Bronchial epithelial cell (primary cell): ENCODE measurements around the gene ADORA1. TPM values are rescaled to one million over a fixed set of nuclear protein-coding genes. Genes with fewer than 3 reads are reported as not detected.

Source experiments
- DNase-seq: peaks from one replicate; pipeline ENCODE4 v3.0.0-alpha.2; 2010; ENCODE audit warnings: low read depth
- FAIRE-seq: peaks from 2 replicates; lab custom pipeline; 2011; peaks lifted over from hg19 to GRCh38; lab: Jason Lieb, UNC
- H3K27me3 ChIP-seq: 2 replicates; pipeline ENCODE4 v1.5.1; 2011; ENCODE audit warnings: low read length; ENCODE audit not compliant: control insufficient read depth, insufficient read depth
- H3K36me3 ChIP-seq: 2 replicates; pipeline ENCODE4 v1.5.1; 2011; ENCODE audit warnings: low read length; ENCODE audit not compliant: control insufficient read depth, insufficient read depth
- H3K4me3 ChIP-seq: 2 replicates; pipeline ENCODE4 v1.5.1; 2011; ENCODE audit warnings: mild to moderate bottlenecking, low read depth, low read length, control low read depth
- total RNA-seq: library from RNA; depleted of rRNA; stranded (reverse); fragments of >200 nt; gene quantifications from 2 replicates; pipeline ENCODE4 v1.2.1, GENCODE V29; 2014
- TF ChIP-seq, protein P1 (sequence below): IDR thresholded peaks from 2 replicates; pipeline ENCODE4 v1.5.1; 2011; ENCODE audit warnings: mild to moderate bottlenecking, moderate library complexity, low read length, control low read depth, inconsistent platforms; ENCODE audit not compliant: insufficient read depth, severe bottlenecking

ADORA1 gene
- total RNA-seq, 1 donor from 2014 or later: under 0.01 TPM

GRCh38 chr1:203168256-203168786, 40.8 kb downstream of the ADORA1 start:
- Histone ChIP-seq H3K36me3 (no peaks in the 10 kb centered on the region), H3K27me3 (peaks cover 9% of the 10 kb centered on the region), H3K4me3 (no peak overlapping the region)
- peak; percentile 80 for FAIRE-seq
- TF ChIP-seq, protein P1, sequence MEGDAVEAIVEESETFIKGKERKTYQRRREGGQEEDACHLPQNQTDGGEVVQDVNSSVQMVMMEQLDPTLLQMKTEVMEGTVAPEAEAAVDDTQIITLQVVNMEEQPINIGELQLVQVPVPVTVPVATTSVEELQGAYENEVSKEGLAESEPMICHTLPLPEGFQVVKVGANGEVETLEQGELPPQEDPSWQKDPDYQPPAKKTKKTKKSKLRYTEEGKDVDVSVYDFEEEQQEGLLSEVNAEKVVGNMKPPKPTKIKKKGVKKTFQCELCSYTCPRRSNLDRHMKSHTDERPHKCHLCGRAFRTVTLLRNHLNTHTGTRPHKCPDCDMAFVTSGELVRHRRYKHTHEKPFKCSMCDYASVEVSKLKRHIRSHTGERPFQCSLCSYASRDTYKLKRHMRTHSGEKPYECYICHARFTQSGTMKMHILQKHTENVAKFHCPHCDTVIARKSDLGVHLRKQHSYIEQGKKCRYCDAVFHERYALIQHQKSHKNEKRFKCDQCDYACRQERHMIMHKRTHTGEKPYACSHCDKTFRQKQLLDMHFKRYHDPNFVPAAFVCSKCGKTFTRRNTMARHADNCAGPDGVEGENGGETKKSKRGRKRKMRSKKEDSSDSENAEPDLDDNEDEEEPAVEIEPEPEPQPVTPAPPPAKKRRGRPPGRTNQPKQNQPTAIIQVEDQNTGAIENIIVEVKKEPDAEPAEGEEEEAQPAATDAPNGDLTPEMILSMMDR: no peak
- no peak for DNase-seq

DNA sequence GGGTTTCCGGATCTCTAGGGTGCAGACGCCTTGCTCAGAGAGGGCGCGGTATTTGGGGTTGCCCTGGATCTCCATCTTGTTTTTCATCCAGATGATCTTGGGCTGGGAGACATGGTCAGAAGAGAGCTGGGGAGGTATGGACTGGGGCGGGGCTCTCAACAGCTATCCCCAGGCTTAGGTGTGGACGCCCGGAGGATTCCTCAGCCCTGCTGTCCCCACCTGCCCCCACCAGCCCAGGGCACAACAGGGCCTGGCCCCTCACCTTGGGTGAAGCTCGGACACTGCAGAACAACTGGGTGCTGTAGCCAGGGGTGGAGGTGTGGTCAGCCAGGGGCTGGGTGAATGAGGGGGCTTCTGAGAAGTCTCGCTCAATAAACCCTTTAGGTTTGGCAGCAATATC, 41.5 kb downstream of the ADORA1 start:
- Histone ChIP-seq H3K36me3 (no peaks in the 10 kb centered on the region), H3K4me3 (no peak overlapping the region), H3K27me3 (peaks cover 7% of the 10 kb centered on the region)
- DNase-seq: no peak
- FAIRE-seq: no peak
- TF ChIP-seq, protein P1: no peak

- H3K27me3 ChIP-seq: peaks cover 5% of the 10 kb centered on the region
- no peaks in the 10 kb centered on the region for H3K36me3 ChIP-seq
- peak; percentile 87 for FAIRE-seq
- no peak for DNase-seq
- H3K4me3 ChIP-seq: no peak overlapping the region
- TF ChIP-seq, protein P1: no peak
Measured at GRCh38 chr1:203169770-203170520, 42.4 kb downstream of the ADORA1 start.

GRCh38 chr1:203170625-203171330, 43.3 kb downstream of the ADORA1 start:
- DNase-seq (peak; percentile 45), FAIRE-seq (no peak)
- Histone ChIP-seq H3K36me3 (no peaks in the 10 kb centered on the region), H3K27me3 (peaks cover 5% of the 10 kb centered on the region), H3K4me3 (no peak overlapping the region)
- TF ChIP-seq, protein P1: no peak

- H3K4me3 ChIP-seq: no peak overlapping the region
- H3K36me3 ChIP-seq: no peaks in the 10 kb centered on the region
- DNase-seq (no peak), FAIRE-seq (no peak)
- TF ChIP-seq, protein P1: no peak
- peaks cover 6% of the 10 kb centered on the region for H3K27me3 ChIP-seq
Measured at GRCh38 chr1:203171341-203172183, 44.0 kb downstream of the ADORA1 start.
